Measurements from ENCODE around the gene GPR25.

GPR25 gene

DNA sequence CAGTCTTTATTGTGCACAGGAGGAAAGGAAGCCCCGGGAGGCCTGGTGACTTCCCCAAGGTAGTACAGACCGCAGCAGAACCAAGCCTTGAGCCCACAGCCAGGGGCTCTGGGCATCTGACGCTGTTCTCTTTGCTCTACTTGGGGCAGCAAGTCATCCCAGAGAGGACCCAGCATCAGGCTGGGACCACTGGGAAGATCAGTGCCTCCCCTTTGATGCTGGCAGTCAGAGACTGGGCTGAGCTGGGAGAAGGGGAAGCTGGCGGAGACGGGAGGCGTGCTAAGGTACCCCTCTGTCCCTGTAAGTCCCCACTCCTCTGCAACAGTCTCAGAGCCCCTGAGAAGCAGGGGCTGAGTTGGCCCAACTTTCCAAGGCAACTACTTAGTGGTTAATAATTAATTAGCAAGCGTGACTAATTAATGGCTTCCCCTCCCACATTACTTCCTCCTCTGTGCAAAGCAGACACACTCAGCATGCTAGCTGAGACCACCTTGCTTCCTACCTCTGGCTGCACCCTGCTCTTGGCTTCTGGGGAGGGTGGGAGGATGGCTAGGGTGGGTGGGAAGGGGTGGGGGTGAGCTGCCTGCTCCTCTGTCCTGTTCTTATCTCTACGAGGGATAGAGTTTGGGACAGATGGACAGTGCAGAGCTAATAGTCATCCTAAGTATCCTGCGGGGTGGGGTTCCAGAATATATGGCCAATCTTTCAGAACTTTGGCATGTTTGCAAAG lies 23.2 kb downstream of the GPR25 start:
- peaks cover 67% of the 10 kb centered on the region for H3K27me3 Mint-ChIP-seq (ENCODE audit: low read depth)
- peaks cover 2% of the 10 kb centered on the region for H3K4me1 Mint-ChIP-seq (ENCODE audit: low read depth)
- H3K9me3 Mint-ChIP-seq = no peaks in the 10 kb centered on the region
- no peaks in the 10 kb centered on the region for H3K36me3 Mint-ChIP-seq (ENCODE audit: low read depth)
- no peak overlapping the region for H3K4me3 Mint-ChIP-seq
- H3K27ac Mint-ChIP-seq = no peak overlapping the region

DNA sequence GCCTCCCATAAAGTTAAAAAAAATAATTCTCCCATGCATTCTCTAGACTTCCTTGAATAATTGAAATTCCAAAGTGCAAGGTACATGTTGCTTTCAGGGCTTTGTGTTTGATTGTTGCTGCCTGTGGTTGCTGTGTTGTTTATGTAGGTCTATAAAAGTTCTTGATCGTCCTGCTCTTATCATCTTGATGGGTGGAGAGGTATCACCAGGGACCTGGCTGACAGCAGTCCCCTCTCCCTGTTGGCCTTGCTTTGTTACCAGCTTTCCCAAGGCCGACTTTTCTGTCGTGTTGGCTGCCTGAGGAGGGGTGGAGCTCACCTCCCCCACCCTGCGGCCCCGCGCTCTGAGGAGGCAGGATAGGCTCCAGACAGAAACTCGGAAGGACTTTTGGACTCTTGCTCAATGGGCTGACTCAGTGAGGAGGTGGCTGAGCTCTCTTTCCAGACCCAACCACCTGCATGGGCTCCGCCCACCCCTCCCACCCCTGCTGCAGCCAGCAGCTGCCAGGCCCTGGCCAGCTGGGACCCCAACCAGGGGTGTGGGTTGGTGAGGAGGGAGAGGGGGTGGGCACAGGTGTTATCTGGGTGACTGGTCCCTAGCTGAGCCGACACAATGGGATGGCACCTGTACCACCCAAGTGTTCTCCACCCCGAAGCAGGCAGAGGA lies 23.9 kb downstream of the GPR25 start:
- no peaks in the 10 kb centered on the region for H3K9me3 Mint-ChIP-seq
- peaks cover 2% of the 10 kb centered on the region for H3K4me1 Mint-ChIP-seq (ENCODE audit: low read depth)
- H3K4me3 Mint-ChIP-seq = no peak overlapping the region
- no peak overlapping the region for H3K27ac Mint-ChIP-seq
- no peaks in the 10 kb centered on the region for H3K36me3 Mint-ChIP-seq (ENCODE audit: low read depth)
- H3K27me3 Mint-ChIP-seq (ENCODE audit: low read depth) = peaks cover 69% of the 10 kb centered on the region

DNA sequence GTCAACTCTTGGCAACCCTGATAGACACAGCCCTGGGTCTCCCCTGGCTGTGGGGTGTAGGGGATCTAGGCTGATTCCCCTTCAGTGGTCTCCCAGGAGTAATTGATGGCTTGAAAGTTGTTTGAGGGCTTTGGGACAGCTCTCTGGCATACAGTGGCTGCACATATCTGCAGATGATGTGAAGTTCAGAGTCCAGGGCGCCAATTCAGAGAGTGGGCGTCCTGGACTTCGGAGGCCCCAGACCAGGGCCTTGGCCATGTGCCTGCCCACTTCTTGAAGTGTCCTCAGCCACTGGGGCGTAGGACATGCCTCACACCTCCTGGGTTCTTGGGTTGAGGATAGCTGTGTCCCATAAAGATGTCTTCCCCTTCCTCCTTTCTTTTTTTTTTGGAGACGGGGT lies 24.5 kb downstream of the GPR25 start:
- H3K4me1 Mint-ChIP-seq (ENCODE audit: low read depth) = peaks cover under 1% of the 10 kb centered on the region
- H3K27me3 Mint-ChIP-seq (ENCODE audit: low read depth) = peaks cover 69% of the 10 kb centered on the region

DNA sequence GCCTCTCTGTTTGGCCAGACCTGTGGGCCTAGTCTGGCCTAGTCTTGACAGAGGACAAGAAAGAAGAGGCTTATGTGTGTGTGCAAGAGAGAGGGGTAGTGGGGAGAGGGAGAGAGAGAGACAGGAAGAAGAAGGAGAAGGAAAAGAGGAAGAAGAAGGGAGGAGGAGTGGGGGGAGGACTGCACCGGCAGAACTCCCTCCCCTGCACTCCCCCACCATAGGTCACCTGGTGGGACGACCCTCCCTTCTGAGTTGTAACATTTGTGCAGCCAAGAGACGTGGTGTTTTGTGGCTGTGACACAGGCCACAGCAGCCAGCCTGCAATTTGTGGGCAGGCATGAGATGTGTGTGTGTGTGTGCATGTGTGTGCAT lies 26.2 kb downstream of the GPR25 start:
- no peaks in the 10 kb centered on the region for H3K9me3 Mint-ChIP-seq
- no peaks in the 10 kb centered on the region for H3K4me1 Mint-ChIP-seq (ENCODE audit: low read depth)
- peaks cover 59% of the 10 kb centered on the region for H3K27me3 Mint-ChIP-seq (ENCODE audit: low read depth)
- H3K36me3 Mint-ChIP-seq (ENCODE audit: low read depth) = no peaks in the 10 kb centered on the region
- no peak overlapping the region for H3K4me3 Mint-ChIP-seq
- H3K27ac Mint-ChIP-seq = no peak overlapping the region

More for the DNA sequence above, 24.5 kb downstream of the GPR25 start:
- H3K4me3 Mint-ChIP-seq = no peak overlapping the region
- H3K36me3 Mint-ChIP-seq (ENCODE audit: low read depth) = no peaks in the 10 kb centered on the region
- no peaks in the 10 kb centered on the region for H3K9me3 Mint-ChIP-seq
- H3K27ac Mint-ChIP-seq = no peak overlapping the region

DNA sequence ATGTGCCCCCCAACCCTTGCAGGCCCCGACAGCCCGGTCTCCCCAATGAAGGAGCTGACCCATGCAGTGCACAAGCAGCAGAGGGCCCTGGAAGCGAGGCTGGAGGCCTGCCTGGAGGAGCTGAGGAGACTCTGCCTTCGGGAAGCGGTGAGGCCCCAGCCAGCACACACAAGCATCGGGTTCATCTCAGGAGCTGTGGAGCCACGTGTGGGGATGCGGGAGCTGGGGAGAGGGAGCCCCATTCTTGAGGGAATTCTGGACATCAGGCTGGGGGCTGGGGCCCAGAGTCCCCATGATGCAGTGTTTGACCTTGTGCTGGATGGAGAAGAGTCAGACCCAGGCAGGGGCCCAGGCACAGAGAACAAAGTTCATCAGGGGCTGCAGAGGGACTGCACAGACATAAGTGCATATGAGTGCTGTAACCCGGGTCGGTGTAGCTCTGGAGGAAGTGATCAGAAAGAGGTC lies 26.7 kb downstream of the GPR25 start:
- H3K9me3 Mint-ChIP-seq = no peaks in the 10 kb centered on the region
- H3K27ac Mint-ChIP-seq = no peak overlapping the region
- no peaks in the 10 kb centered on the region for H3K4me1 Mint-ChIP-seq (ENCODE audit: low read depth)
- no peak overlapping the region for H3K4me3 Mint-ChIP-seq
- H3K27me3 Mint-ChIP-seq (ENCODE audit: low read depth) = peaks cover 58% of the 10 kb centered on the region
- H3K36me3 Mint-ChIP-seq (ENCODE audit: low read depth) = no peaks in the 10 kb centered on the region

DNA sequence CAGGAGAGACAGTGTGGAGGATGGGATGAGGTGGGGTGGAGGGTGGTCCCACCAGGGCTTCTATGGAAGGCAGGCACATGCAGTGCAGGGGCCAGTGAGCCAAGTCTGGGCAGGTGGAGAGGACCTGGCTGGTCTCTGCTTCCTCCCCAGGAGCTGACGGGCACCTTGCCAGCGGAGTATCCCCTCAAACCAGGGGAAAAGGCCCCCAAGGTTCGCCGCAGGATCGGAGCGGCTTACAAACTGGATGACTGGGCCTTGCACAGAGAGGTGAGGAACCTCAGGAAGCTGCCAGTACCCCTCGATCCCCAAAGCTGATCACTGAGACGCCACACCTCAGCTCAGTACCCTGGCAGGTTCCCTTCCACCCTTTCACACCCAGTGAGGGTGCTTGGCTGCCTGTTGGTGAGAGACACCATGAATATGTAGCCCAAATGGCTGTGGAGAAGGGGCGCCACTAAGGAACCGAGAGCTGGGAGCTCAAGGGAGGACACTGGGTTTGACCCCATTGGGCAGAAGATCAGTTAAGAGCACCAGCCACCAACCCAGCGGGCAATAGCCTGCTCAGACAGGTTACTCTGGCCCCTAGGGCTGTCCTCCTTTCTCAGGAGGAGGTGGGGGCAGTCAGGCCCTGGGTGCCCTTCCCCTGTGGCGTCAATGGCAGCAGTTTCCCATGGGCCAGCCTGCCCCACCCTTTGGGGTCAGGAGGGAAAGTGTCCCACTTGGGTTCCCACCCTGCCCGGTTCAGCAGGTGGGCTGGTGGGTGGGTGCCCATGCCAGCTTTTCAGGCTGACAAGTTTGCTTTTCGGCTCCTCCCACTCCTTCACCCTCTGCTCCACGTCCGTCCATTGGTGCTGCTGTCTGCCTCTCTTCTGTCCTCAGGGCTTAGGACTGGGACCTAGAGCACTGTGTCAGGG lies 27.4 kb downstream of the GPR25 start:
- Mint-ChIP-seq H3K27me3 (ENCODE audit: low read depth) (peaks cover 62% of the 10 kb centered on the region), H3K4me1 (ENCODE audit: low read depth) (peaks cover 2% of the 10 kb centered on the region), H3K4me3 (no peak overlapping the region), H3K36me3 (ENCODE audit: low read depth) (no peaks in the 10 kb centered on the region), H3K27ac (no peak overlapping the region), H3K9me3 (no peaks in the 10 kb centered on the region)

DNA sequence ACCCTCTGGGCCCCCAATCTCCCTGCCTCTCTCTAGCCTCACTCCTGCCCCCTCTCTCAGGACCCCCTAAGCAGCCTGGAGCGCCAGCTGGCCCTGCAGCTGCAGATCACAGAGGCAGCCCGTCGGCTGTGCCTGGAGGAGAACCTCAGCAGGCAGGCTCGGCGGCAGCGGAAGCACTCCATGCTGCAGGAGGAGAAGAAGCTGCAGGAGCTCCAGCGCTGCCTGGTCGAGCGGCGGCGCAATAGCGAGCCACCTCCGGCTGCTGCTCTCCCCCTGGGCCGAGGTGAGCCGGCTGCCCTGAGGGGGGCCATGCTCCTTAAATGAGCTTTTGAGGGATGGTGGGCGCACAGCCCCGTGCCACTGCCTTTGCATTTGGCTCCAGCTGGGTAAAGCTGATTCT lies 28.1 kb downstream of the GPR25 start:
- Mint-ChIP-seq H3K36me3 (ENCODE audit: low read depth) (no peaks in the 10 kb centered on the region), H3K27me3 (ENCODE audit: low read depth) (peaks cover 62% of the 10 kb centered on the region), H3K4me1 (ENCODE audit: low read depth) (peaks cover 6% of the 10 kb centered on the region)

DNA sequence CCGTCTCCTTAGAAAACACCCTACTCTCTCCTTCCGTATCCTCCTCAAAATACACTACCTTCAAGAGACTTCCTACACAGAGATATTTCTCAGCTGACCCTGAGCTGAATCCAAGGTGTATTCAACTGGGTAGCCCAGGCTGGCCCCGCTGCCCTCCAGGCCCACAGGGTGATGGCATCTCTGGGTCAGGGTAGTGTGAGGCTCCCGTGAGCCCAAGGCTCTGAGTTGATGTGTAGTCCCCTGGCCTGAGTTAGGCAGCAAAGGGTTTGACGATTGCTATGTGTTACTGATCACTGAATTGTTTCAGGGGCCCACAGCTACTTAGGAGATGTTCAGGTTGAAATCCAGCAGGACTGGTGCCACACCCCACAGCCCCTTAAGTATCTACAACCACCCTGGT lies 28.6 kb downstream of the GPR25 start:
- Mint-ChIP-seq H3K36me3 (ENCODE audit: low read depth) (no peaks in the 10 kb centered on the region), H3K27ac (no peak overlapping the region), H3K9me3 (no peaks in the 10 kb centered on the region), H3K27me3 (ENCODE audit: low read depth) (peaks cover 61% of the 10 kb centered on the region), H3K4me3 (no peak overlapping the region), H3K4me1 (ENCODE audit: low read depth) (peaks cover 6% of the 10 kb centered on the region)

More for the DNA sequence above, 28.1 kb downstream of the GPR25 start:
- Mint-ChIP-seq H3K4me3 (no peak overlapping the region), H3K27ac (no peak overlapping the region), H3K9me3 (no peaks in the 10 kb centered on the region)

DNA sequence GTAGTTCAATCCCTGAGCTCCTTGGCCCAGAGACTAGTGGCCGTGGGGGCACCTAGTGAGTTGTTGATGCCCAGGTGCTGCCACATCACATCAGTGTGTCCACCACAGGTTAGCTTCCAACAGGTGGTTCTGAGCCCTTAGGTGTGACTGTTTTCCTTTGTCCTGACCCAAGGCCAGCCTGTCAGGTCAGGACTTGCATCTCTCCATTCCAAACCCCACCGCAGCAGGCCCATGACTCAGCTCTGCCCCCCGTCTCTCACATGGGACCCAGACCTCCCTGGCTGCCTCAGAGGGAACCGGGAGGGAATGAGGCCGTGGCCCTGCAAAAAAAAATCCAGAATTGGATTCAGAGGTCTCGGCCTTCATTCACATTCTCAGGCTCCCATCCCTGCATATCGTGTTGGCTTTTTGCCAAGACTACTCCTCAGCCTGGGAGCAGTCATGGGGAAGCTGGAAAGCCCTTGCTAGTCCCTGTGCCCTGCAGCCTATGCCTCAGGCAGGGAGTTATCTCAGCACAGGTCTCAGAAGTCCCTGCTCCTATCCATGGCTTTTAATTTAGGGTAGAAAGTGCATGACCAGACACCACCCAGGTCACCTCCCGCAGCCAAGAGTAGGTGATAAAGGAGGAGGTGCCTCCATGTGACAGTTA lies 29.1 kb downstream of the GPR25 start:
- H3K27me3 Mint-ChIP-seq (ENCODE audit: low read depth) = peaks cover 57% of the 10 kb centered on the region
- no peak overlapping the region for H3K27ac Mint-ChIP-seq
- H3K4me1 Mint-ChIP-seq (ENCODE audit: low read depth) = peaks cover 6% of the 10 kb centered on the region
- no peak overlapping the region for H3K4me3 Mint-ChIP-seq
- H3K9me3 Mint-ChIP-seq = no peaks in the 10 kb centered on the region
- no peaks in the 10 kb centered on the region for H3K36me3 Mint-ChIP-seq (ENCODE audit: low read depth)

DNA sequence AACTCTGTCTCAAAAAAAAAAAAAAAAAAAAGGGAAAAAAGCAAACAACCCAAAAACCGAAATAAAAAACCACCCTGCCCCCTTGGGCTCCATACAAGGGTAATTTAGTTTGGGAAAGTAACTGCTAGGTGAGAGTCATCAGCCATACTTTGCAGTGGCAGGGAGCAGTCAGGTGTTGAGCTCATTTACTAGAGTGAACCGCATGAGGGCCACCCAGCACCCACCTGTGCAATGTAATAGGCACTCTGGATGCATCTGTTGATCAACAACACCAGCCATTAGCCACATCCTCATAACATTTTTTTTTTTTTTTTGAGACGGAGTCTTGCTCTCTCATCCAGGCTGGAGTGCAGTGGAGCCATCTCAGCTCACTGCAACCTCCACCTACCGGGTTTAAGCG lies 31.0 kb downstream of the GPR25 start:
- H3K27me3 Mint-ChIP-seq (ENCODE audit: low read depth) = peaks cover 51% of the 10 kb centered on the region
- H3K36me3 Mint-ChIP-seq (ENCODE audit: low read depth) = no peaks in the 10 kb centered on the region
- H3K27ac Mint-ChIP-seq = no peak overlapping the region
- H3K9me3 Mint-ChIP-seq = no peaks in the 10 kb centered on the region
- H3K4me1 Mint-ChIP-seq (ENCODE audit: low read depth) = peaks cover 6% of the 10 kb centered on the region
- H3K4me3 Mint-ChIP-seq = no peak overlapping the region

DNA sequence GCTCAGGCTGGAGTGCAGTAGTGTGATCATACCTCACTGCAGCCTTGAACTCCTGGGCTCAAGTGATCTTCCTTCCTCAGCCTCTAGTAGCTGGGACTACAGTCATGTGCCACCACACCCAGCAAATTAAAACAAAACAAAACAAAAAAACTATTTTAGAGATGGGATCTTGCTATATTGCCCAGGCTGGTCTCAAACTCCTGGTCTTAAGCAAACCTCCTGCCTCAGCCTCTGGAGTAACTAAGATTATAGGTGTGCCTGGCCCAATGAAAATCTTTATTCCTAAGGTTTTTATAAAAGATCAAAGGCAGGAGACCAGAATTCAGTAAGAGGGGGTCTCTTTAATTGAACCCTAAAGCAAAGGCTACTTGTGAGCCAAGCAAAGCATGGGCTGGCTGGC lies 32.0 kb downstream of the GPR25 start:
- Mint-ChIP-seq H3K4me1 (ENCODE audit: low read depth) (peaks cover 6% of the 10 kb centered on the region), H3K27me3 (ENCODE audit: low read depth) (peaks cover 45% of the 10 kb centered on the region), H3K27ac (no peak overlapping the region), H3K9me3 (no peaks in the 10 kb centered on the region), H3K4me3 (no peak overlapping the region), H3K36me3 (ENCODE audit: low read depth) (no peaks in the 10 kb centered on the region)

DNA sequence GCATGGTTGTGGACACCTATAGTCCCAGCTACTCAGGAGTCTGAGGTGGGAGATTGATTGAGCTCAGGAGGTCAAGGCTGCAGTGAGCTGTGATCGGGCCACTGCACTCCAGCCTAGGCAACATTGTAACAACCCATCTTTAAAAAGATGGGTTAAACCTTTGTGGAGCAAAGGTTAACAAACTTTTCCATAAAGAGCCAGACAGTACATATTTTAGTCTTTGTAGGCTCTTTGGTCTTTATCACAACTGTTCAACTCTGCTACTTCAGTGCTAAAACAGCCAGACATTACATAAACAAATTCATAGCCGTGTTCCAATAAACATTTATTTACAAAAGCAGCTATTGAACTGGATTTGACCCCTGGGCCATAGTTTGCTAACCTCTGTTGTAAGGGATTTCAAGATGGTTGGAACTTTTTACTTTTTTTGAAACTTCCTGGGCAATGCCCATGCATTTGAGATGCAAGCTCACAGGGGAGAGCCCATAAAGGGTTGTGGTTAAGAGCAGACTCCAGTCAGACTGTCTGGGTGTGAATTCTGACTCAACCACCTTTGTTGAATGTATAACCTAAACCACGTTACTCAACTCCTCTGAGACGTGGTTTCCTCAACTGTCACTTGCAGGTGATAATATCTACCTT lies 32.8 kb downstream of the GPR25 start:
- no peak overlapping the region for H3K27ac Mint-ChIP-seq
- no peaks in the 10 kb centered on the region for H3K36me3 Mint-ChIP-seq (ENCODE audit: low read depth)
- H3K4me3 Mint-ChIP-seq = no peak overlapping the region
- no peaks in the 10 kb centered on the region for H3K9me3 Mint-ChIP-seq
- peaks cover 51% of the 10 kb centered on the region for H3K27me3 Mint-ChIP-seq (ENCODE audit: low read depth)
- peaks cover 6% of the 10 kb centered on the region for H3K4me1 Mint-ChIP-seq (ENCODE audit: low read depth)

DNA sequence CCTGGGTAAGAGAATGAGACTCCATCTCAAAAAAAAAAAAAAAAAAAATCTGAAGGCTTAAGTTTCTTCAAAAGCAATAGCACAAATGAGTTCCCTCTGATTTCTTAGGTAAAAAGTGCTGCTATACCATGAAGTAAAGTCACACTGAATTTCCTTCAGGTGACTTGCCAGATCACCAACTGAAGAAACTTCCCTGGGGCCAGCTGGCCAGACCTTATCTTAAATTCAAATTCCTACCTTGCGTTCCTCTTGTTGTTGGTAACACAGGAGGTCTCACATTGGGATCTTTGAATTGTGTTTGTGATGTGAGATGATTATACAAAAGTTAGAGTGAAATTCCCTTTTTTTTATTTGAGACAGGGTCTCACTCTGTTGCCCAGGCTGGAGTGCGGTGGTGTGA lies 33.7 kb downstream of the GPR25 start:
- H3K27me3 Mint-ChIP-seq (ENCODE audit: low read depth) = peaks cover 48% of the 10 kb centered on the region
- no peak overlapping the region for H3K4me3 Mint-ChIP-seq
- H3K4me1 Mint-ChIP-seq (ENCODE audit: low read depth) = peaks cover 6% of the 10 kb centered on the region
- H3K36me3 Mint-ChIP-seq (ENCODE audit: low read depth) = no peaks in the 10 kb centered on the region
- no peak overlapping the region for H3K27ac Mint-ChIP-seq
- H3K9me3 Mint-ChIP-seq = no peaks in the 10 kb centered on the region

DNA sequence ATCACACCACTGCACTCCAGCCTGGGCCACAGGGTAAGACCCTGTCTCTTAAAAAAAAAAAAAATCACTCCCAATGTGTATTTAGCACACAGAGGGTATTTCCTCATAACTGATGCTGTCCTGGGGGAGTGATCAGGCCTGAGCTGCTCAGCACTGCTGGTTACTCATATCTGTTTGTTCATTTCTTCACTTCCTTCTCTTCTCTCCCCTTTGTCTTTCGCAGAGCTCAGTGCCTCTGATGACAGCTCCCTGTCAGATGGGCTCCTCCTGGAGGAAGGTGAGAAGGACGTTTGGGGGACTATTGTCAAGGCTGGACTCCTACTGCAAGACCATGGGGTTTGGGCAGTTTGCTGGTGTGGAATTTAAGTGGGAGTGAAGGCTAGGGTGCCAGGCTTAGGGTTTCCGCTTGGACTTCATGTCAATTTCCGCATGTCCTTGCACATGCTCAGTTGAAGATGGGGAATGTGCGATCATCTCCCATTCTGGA lies 34.9 kb downstream of the GPR25 start:
- Mint-ChIP-seq H3K4me1 (ENCODE audit: low read depth) (peaks cover 6% of the 10 kb centered on the region), H3K4me3 (no peak overlapping the region), H3K9me3 (no peaks in the 10 kb centered on the region), H3K27me3 (ENCODE audit: low read depth) (peaks cover 36% of the 10 kb centered on the region), H3K36me3 (ENCODE audit: low read depth) (no peaks in the 10 kb centered on the region), H3K27ac (no peak overlapping the region)

All from T-helper 1 cell treated with Interleukin-12 subunit alpha and Interleukin-12 subunit beta and Interleukin-4 antibody, amounts not matched to agents 30 μg/mL and 1 μg/mL, for 36 hours (primary cell).